ENCODE data around the gene SMOC1. TPM values are rescaled to one million over a fixed set of nuclear protein-coding genes. Genes with fewer than 3 reads are reported as not detected.
A peak's percentile ranks its signal among the peaks of the same experiment; 100 is the strongest.
"Not testable (repeated sequence)": the region's sequence is repeated elsewhere in the genome, so short reads cannot be mapped to it uniquely, and the experiment has no call there.

The SMOC1 gene
- polyA plus RNA-seq, 1 donor from 2014 or later = not detected

DNA sequence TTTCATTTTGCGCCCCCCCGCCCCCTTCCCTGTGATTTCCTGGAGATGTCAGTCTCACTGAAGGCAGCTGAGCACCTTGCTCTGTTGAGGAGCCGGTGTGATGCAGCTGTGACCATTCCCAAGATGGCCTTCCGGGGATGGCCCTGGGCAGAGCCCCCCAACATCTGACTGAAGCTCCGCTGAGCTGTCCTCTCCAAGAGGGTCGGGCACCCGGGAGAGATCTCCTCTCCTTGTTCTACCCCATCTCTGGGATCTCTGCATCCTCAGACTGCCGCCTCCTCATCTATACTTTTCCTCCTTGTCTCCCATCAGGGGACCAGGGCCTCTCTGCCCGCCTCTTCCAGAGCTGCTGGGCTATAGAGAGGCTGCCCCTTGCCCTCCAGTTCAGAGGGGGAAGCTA, 965 bp upstream of the SMOC1 start:
- Mint-ChIP-seq H3K4me1 (peaks cover 0 to 3% (median 2%) of the 10 kb centered on the region in 3 donors), H3K9me3 (peaks cover 4 to 6% (median 5%) of the 10 kb centered on the region in 3 donors), H3K27ac (no peak overlapping the region), H3K36me3 (no peaks in the 10 kb centered on the region), H3K4me3 (no peak overlapping the region), H3K27me3 (peaks cover 36% of the 10 kb centered on the region)

DNA sequence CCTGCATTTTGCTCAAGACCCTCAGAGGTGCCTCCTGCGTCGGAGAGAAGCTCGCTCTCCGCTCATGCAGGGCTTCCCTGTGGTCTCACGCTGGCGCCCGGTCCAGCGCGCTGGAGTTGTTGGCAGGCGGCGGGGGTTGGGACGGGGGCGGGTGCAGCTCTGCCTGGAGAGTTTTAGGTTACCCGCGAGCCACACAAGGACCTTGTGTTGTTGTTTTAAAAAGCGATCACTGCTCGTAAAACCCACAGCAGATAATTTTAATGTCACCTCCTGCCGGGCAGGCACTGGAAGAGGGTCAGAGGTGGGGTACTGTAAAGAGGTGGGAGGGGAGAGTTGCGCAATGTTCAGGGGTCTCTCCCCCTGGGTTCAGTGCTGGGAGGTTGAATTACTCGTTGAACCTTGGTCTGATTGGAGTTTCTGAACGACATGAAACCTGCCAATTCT, 850 bp downstream of the SMOC1 start:
- Mint-ChIP-seq H3K27me3 (peaks cover 35% of the 10 kb centered on the region), H3K4me1 (peaks cover 0 to 3% (median 2%) of the 10 kb centered on the region in 3 donors), H3K27ac (no peak overlapping the region), H3K36me3 (no peaks in the 10 kb centered on the region), H3K4me3 (peak overlapping the region in 1 of 4 donors; percentile 49), H3K9me3 (peaks cover 0 to 2% (median 0%) of the 10 kb centered on the region in 3 donors)

- Mint-ChIP-seq H3K4me3 (no peak overlapping the region), H3K9me3 (no peaks in the 10 kb centered on the region), H3K27me3 (peaks cover 35% of the 10 kb centered on the region), H3K4me1 (peaks cover 0 to 3% (median 2%) of the 10 kb centered on the region in 3 donors), H3K36me3 (no peaks in the 10 kb centered on the region), H3K27ac (no peak overlapping the region)
Measured at GRCh38 chr14:69880893-69881292, 1.7 kb downstream of the SMOC1 start.

- Mint-ChIP-seq H3K4me3 (no peak overlapping the region), H3K9me3 (no peaks in the 10 kb centered on the region), H3K4me1 (peaks cover 0 to 3% (median 2%) of the 10 kb centered on the region in 3 donors), H3K27me3 (peaks cover 39% of the 10 kb centered on the region), H3K27ac (no peak overlapping the region), H3K36me3 (peaks cover 3% of the 10 kb centered on the region)
Measured at GRCh38 chr14:69882116-69882864, 3.1 kb downstream of the SMOC1 start.

- peaks cover 0 to 2% (median 0%) of the 10 kb centered on the region in 3 donors for H3K4me1 Mint-ChIP-seq
- no peaks in the 10 kb centered on the region for H3K9me3 Mint-ChIP-seq
- peaks cover 3% of the 10 kb centered on the region for H3K36me3 Mint-ChIP-seq
- peaks cover 35% of the 10 kb centered on the region for H3K27me3 Mint-ChIP-seq
- no peak overlapping the region for H3K4me3 Mint-ChIP-seq
- no peak overlapping the region for H3K27ac Mint-ChIP-seq
Measured at GRCh38 chr14:69882915-69883314, 3.7 kb downstream of the SMOC1 start.

DNA sequence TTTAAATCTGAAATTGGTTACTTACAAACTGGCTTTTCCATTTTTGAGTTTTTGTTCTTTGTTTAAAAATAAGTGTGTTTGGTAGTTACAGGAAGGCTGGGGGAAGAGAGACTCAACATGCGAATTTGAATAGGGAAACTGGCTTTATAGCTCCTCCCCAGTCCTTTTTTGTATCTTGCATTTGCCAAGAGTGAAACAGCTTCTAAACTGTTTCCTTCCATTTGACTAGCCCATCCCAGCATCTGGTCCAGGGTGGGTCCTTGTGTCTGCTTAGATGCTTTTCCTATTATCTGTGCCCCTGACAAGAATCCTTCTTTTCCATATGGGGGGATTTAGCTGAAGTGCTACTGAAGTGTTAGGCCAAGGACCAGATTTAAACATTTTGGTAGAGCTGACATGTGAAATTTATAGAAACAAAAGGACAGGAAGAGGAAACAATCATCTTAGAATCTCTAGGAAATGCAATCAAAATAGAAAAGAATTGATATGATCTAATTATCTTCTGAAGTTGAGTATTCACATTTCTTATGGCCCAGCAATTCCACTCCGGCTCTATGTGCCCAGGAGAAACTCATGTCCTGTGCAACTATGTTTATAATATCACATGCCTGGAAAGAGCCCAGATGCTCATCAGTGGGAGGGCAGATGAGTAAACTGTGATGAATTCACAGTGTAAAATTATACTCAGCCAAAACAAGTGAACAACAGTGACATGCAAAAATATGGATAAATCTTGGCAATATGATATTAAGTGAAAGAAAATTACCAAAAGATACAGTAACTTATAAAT, 7.4 kb downstream of the SMOC1 start:
- no peak overlapping the region for H3K4me3 Mint-ChIP-seq
- H3K36me3 Mint-ChIP-seq = peaks cover 3% of the 10 kb centered on the region
- no peaks in the 10 kb centered on the region for H3K9me3 Mint-ChIP-seq
- no peaks in the 10 kb centered on the region for H3K4me1 Mint-ChIP-seq
- peaks cover 15% of the 10 kb centered on the region for H3K27me3 Mint-ChIP-seq
- H3K27ac Mint-ChIP-seq = peak overlapping the region in 1 of 3 donors; percentile 15

GRCh38 chr14:69887740-69888657, 8.8 kb downstream of the SMOC1 start:
- Mint-ChIP-seq H3K27ac (no peak overlapping the region), H3K27me3 (peaks cover 10% of the 10 kb centered on the region), H3K4me1 (no peaks in the 10 kb centered on the region), H3K36me3 (peaks cover 3% of the 10 kb centered on the region), H3K4me3 (no peak overlapping the region), H3K9me3 (no peaks in the 10 kb centered on the region)

GRCh38 chr14:69891422-69891821, 12.2 kb downstream of the SMOC1 start:
- Mint-ChIP-seq H3K36me3 (no peaks in the 10 kb centered on the region), H3K27me3 (peaks cover 6% of the 10 kb centered on the region), H3K4me1 (no peaks in the 10 kb centered on the region), H3K9me3 (no peaks in the 10 kb centered on the region), H3K27ac (no peak overlapping the region), H3K4me3 (no peak overlapping the region)

DNA sequence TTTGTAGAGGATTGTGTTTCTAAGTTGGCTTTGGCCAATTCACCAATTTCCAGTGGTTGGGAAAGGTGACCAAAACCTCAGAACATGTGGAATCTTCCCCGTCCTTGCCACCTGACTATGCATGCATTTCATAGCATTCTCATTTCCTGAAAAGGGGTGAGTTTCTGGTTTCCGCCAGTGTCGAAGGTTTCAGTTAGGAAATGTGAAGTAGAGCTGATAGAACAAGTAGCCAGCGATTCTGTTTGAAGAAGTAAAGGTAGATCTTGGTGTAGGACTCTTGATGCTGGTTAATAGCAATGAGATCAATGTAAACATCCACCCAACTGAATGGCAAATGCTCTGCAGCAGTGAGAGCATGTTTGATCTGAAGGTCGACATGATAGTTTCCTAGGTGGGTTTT, 15.9 kb downstream of the SMOC1 start:
- Mint-ChIP-seq H3K4me3 (no peak overlapping the region), H3K36me3 (no peaks in the 10 kb centered on the region), H3K4me1 (no peaks in the 10 kb centered on the region), H3K27ac (no peak overlapping the region), H3K27me3 (peaks cover 9% of the 10 kb centered on the region), H3K9me3 (peaks cover 4 to 17% (median 5%) of the 10 kb centered on the region in 3 donors)

GRCh38 chr14:69896080-69896479, 16.9 kb downstream of the SMOC1 start:
- H3K4me3 Mint-ChIP-seq = no peak overlapping the region
- H3K27me3 Mint-ChIP-seq = peaks cover 9% of the 10 kb centered on the region
- H3K27ac Mint-ChIP-seq = no peak overlapping the region
- peaks cover 4% of the 10 kb centered on the region for H3K36me3 Mint-ChIP-seq
- peaks cover 4 to 17% (median 5%) of the 10 kb centered on the region in 3 donors for H3K9me3 Mint-ChIP-seq
- no peaks in the 10 kb centered on the region for H3K4me1 Mint-ChIP-seq

GRCh38 chr14:69896972-69897371, 17.8 kb downstream of the SMOC1 start:
- Mint-ChIP-seq H3K27ac (no peak overlapping the region), H3K36me3 (peaks cover 4% of the 10 kb centered on the region), H3K4me3 (no peak overlapping the region), H3K27me3 (peaks cover 9% of the 10 kb centered on the region), H3K4me1 (no peaks in the 10 kb centered on the region), H3K9me3 (peaks cover 4 to 17% (median 5%) of the 10 kb centered on the region in 3 donors)

- H3K4me1 Mint-ChIP-seq = no peaks in the 10 kb centered on the region
- H3K27ac Mint-ChIP-seq = no peak overlapping the region
- peaks cover 4% of the 10 kb centered on the region for H3K36me3 Mint-ChIP-seq
- H3K9me3 Mint-ChIP-seq = peaks cover 4 to 17% (median 5%) of the 10 kb centered on the region in 3 donors
- no peak overlapping the region for H3K4me3 Mint-ChIP-seq
- peaks cover 11% of the 10 kb centered on the region for H3K27me3 Mint-ChIP-seq
Measured at GRCh38 chr14:69900603-69901002, 21.4 kb downstream of the SMOC1 start.

DNA sequence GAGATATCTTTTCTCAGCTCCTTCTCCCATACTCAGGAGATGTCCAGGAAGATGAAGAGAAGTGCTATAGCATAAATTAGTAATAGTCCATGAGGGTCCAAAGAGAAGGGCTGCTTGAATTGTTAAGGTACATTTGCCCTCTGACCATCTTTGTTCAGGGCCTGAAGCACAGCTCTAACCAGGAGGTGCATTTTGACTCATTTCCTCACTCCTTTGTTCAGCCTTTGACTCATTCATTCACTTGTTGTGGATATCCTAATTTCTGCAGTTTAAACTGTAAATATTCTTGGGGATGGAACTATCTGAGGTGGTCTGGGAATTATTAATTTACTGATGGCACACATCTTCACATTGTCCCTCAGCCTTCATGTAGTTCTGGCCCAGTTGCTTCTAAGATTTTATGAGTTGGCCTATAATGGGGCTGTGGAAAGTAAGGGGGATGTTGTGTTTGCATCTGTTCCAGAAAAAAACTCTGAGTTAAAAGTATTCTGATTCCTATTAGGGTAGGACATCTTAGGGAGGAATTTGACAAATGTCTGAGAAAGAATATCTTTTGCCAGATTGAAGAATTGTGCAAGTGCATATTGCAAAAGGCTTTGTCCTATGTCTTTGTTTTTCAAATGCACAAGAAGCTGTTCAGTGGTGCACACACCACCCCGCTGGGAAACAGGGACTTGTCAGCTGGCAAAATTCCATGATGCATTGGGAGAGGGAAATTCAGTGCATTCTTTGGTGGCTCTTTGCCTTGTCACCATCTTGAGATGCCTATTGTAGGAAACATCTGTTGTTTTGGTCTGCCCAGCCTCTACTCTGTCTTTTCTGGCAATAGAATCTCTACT, 22.1 kb downstream of the SMOC1 start:
- Mint-ChIP-seq H3K4me3 (no peak overlapping the region), H3K36me3 (peaks cover 4% of the 10 kb centered on the region), H3K4me1 (no peaks in the 10 kb centered on the region), H3K27me3 (peaks cover 9% of the 10 kb centered on the region), H3K9me3 (peaks cover 4 to 17% (median 5%) of the 10 kb centered on the region in 3 donors), H3K27ac (no peak overlapping the region)

GRCh38 chr14:69903046-69903445, 23.8 kb downstream of the SMOC1 start:
- H3K9me3 Mint-ChIP-seq, H3K27ac Mint-ChIP-seq, H3K36me3 Mint-ChIP-seq, H3K4me1 Mint-ChIP-seq, H3K4me3 Mint-ChIP-seq, H3K27me3 Mint-ChIP-seq: not testable (repeated sequence)
